Right cardiac atrium (tissue), 5 donors: ENCODE measurements around the gene SH3PXD2A. TPM values are rescaled to one million over a fixed set of nuclear protein-coding genes. Genes with fewer than 3 reads are reported as not detected.

Experiments
- ATAC-seq, 2 donors: fragments of 200-7000 bp; cut with Tn5 transposase; one replicate each; pipeline versions ENCODE4 v1.8.0 to v1.9.1; 2020; ENCODE audit warnings: moderate library complexity in 2 of 2, mild to moderate bottlenecking in 1 of 2
- DNase-seq, 3 donors: peaks; one replicate each; pipeline ENCODE4 v3.0.0-alpha.2; 2020
- H3K27ac ChIP-seq: one replicate; pipeline ENCODE4 v1.5.1; 2013; ENCODE audit warnings: mild to moderate bottlenecking, low read length, control low read depth, moderate library complexity
- H3K27me3 ChIP-seq: one replicate; pipeline ENCODE4 v1.6.1; 2013; ENCODE audit not compliant: control insufficient read depth, insufficient read depth
- H3K4me1 ChIP-seq: one replicate; pipeline ENCODE4 v1.6.1; 2013; ENCODE audit warnings: low read length; ENCODE audit not compliant: control insufficient read depth, insufficient read depth
- H3K4me3 ChIP-seq: one replicate; pipeline ENCODE4 v1.5.1; 2013; ENCODE audit warnings: low read length, control low read depth
- H3K9me3 ChIP-seq: one replicate; pipeline ENCODE4 v1.6.1; 2013; ENCODE audit warnings: low read length; ENCODE audit not compliant: control insufficient read depth
- WGBS: extraction: QIAGEN DNeasy Blood & Tissue Kit; methylation state at CpG from one replicate; pipeline ENCODE4 v1.1.7; 2013; 5-methylcytosine and 5-hydroxymethylcytosine counted together
- intact Hi-C, 4 donors: fragments of 100-400 bp; cut with DNase I; formaldehyde crosslinking; loops; one replicate each; pipeline versions ENCODE4 v1.11.0 to v1.14.0; 2022 to 2023
- polyA plus RNA-seq: library from polyadenylated mRNA; stranded (reverse); fragments of 200-250 nt; gene quantifications from one replicate; pipeline ENCODE4 v1.2.3, GENCODE V29; 2013
- total RNA-seq, 4 donors: library from RNA; stranded (reverse); fragmentation: NEBNext Ultra II Directional; extraction: Animal tissue kit (Norgen Biotek cat#: 25700); gene quantifications; one replicate each; pipeline ENCODE4 v1.2.1, GENCODE V29; 2021
- donor health status: healthy with polysubstance abuse.
- donor health status: DM: no; HTN: yes; CAD: no.
- donor health status: DM: no; HTN: no; CAD: no.
- donor health status: DM: no; HTN: yes; CAD: no; lungs with severe emphysema.
- donor health status: DM: yes; HTN: yes; CAD: no.

The SH3PXD2A gene
- total and polyA plus RNA-seq, 5 donors, result 13.5 to 31.7 (median 30.9) TPM

DNA sequence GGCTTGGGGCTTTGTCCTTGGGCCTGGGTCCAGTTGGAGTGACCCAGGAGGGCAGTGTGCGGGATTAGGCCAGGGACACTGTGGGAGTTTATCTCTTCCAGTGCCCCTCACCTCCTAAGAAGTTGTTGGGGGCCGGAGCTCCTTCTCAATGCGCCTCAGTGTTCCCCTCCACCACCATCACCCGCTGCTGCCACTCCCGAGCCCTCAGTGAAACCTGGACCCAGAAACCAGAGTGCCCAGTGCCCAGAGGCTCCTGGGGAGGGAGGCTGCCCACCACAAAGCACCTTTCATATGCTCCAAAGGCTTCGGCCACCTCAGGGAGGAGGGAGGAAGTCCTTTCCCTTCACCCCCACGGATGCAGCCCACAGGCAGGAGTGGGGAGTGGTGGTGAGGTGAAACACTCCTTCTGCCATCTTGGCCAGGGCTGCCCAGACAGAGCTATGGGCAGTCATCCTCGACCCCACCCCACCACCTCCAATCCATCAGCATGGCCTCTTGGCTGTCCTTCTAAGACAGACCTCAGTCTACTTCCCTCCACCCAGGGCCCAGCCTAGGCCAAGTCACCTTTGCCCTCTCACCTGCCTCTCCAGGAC, 99.0 kb downstream of the SH3PXD2A start:
- WGBS, result 87% methylated on average over 8 of the region's 8 CpGs
- Histone ChIP-seq H3K27me3 (no peaks in the 10 kb centered on the region), H3K27ac (no peak overlapping the region), H3K9me3 (no peaks in the 10 kb centered on the region), H3K4me3 (no peak overlapping the region), H3K4me1 (peaks cover 17% of the 10 kb centered on the region)
- intact Hi-C loops, result no loop called here
- no peak for DNase-seq
- ATAC-seq, result no peak

- H3K27ac ChIP-seq, result no peak overlapping the region
- H3K4me3 ChIP-seq, result no peak overlapping the region
- DNase-seq (no peak), ATAC-seq (no peak)
- peaks cover 6% of the 10 kb centered on the region for H3K4me1 ChIP-seq
- no peaks in the 10 kb centered on the region for H3K27me3 ChIP-seq
- WGBS, result 84% methylated on average over 3 of the region's 3 CpGs
- H3K9me3 ChIP-seq, result no peaks in the 10 kb centered on the region
- intact Hi-C loops, result no loop called here
Measured at GRCh38 chr10:103752680-103753248, 102.6 kb downstream of the SH3PXD2A start.

- Histone ChIP-seq H3K27me3 (no peaks in the 10 kb centered on the region), H3K4me1 (no peaks in the 10 kb centered on the region), H3K4me3 (no peak overlapping the region), H3K9me3 (no peaks in the 10 kb centered on the region), H3K27ac (peak overlapping the region; percentile 74)
- intact Hi-C loops, result no loop called here
- ATAC-seq, result peak; percentile 46 to 49
- 56% methylated on average over 7 of the region's 7 CpGs for WGBS
- peak in 1 of 3 donors; percentile 61 for DNase-seq
Measured at GRCh38 chr10:103751667-103752290, 103.6 kb downstream of the SH3PXD2A start.

- Histone ChIP-seq H3K4me3 (no peak overlapping the region), H3K27ac (no peak overlapping the region), H3K4me1 (no peaks in the 10 kb centered on the region), H3K9me3 (no peaks in the 10 kb centered on the region), H3K27me3 (no peaks in the 10 kb centered on the region)
- ATAC-seq (no peak), DNase-seq (no peak)
- 84% methylated on average over 5 of the region's 5 CpGs for WGBS
- intact Hi-C loops, result no loop called here
Measured at GRCh38 chr10:103750836-103751235, 104.5 kb downstream of the SH3PXD2A start.

DNA sequence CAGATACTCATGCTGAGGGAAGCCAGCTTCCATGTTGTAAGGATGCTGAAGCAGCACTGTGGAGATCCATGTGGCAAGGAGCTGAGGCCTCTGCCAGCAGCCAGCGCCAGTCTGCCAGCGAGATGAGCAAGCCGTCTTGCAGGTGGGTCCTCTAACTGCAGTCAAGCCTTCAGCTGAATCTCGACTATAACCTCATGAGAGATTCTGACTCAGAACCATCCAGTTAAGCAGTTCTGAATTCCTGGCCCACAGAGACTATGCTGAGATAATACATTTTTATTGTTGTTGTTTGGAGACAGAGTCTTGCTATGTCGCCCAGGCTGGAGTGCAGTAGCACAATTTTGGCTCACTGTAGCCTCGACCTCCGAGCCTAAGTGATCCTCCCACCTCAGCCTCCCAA, 105.6 kb downstream of the SH3PXD2A start:
- Histone ChIP-seq H3K27me3 (no peaks in the 10 kb centered on the region), H3K27ac (no peak overlapping the region), H3K4me1 (no peaks in the 10 kb centered on the region), H3K9me3 (no peaks in the 10 kb centered on the region), H3K4me3 (no peak overlapping the region)
- intact Hi-C loops, result no loop called here
- DNase-seq (no peak), ATAC-seq (no peak)
- 98% methylated on average over 7 of the region's 7 CpGs for WGBS

GRCh38 chr10:103748020-103748419, 107.4 kb downstream of the SH3PXD2A start:
- ATAC-seq, result no peak
- H3K27ac ChIP-seq, result no peak overlapping the region
- 93% methylated on average over 6 of the region's 6 CpGs for WGBS
- intact Hi-C loops, result no loop called here
- no peak overlapping the region for H3K4me3 ChIP-seq
- no peaks in the 10 kb centered on the region for H3K9me3 ChIP-seq
- H3K27me3 ChIP-seq, result no peaks in the 10 kb centered on the region
- H3K4me1 ChIP-seq, result no peaks in the 10 kb centered on the region
- DNase-seq, result no peak

- Histone ChIP-seq H3K27me3 (no peaks in the 10 kb centered on the region), H3K4me1 (no peaks in the 10 kb centered on the region), H3K9me3 (no peaks in the 10 kb centered on the region), H3K27ac (no peak overlapping the region), H3K4me3 (no peak overlapping the region)
- 77% methylated on average over 14 of the region's 14 CpGs for WGBS
- no peak for DNase-seq
- ATAC-seq, result peak; percentile 8 to 15
- intact Hi-C loops, result no loop called here
Measured at GRCh38 chr10:103747193-103747865, 108.0 kb downstream of the SH3PXD2A start.

- intact Hi-C loops, result no loop called here
- H3K9me3 ChIP-seq, result no peaks in the 10 kb centered on the region
- no peaks in the 10 kb centered on the region for H3K27me3 ChIP-seq
- whole genome bisulfite sequencing, result 72% methylated on average over 9 of the region's 9 CpGs
- ATAC-seq (no peak), DNase-seq (no peak)
- no peaks in the 10 kb centered on the region for H3K4me1 ChIP-seq
- H3K4me3 ChIP-seq, result no peak overlapping the region
- H3K27ac ChIP-seq, result no peak overlapping the region
Measured at GRCh38 chr10:103746598-103746997, 108.8 kb downstream of the SH3PXD2A start.

- Histone ChIP-seq H3K4me3 (no peak overlapping the region), H3K4me1 (peaks cover 2% of the 10 kb centered on the region), H3K27me3 (no peaks in the 10 kb centered on the region), H3K27ac (no peak overlapping the region), H3K9me3 (no peaks in the 10 kb centered on the region)
- DNase-seq (no peak), ATAC-seq (peak in 1 of 2 donors; percentile 45)
- WGBS, result 81% methylated on average over 17 of the region's 17 CpGs
- intact Hi-C loops, result no loop called here
Measured at GRCh38 chr10:103745341-103746247, 109.8 kb downstream of the SH3PXD2A start.

- intact Hi-C loops, result no loop called here
- no peak for ATAC-seq
- no peak for DNase-seq
Measured at GRCh38 chr10:103742824-103743223, 112.6 kb downstream of the SH3PXD2A start.

More at GRCh38 chr10:103742824-103743223, 112.6 kb downstream of the SH3PXD2A start:
- no peaks in the 10 kb centered on the region for H3K9me3 ChIP-seq
- no peak overlapping the region for H3K27ac ChIP-seq
- no peaks in the 10 kb centered on the region for H3K27me3 ChIP-seq
- no peak overlapping the region for H3K4me3 ChIP-seq
- 60% methylated on average over 6 of the region's 6 CpGs for WGBS
- peaks cover 10% of the 10 kb centered on the region for H3K4me1 ChIP-seq
